A549 (cell line): ENCODE data around the gene ADCY2.

ENCODE experiments used
- KDM1A ChIP-seq: fragments of 200-600 bp; sonication (generic); IDR thresholded peaks from 2 replicates; pipeline ENCODE4 v1.6.1; 2016; ENCODE audit warnings: low read depth, mild to moderate bottlenecking
- MAFK ChIP-seq: fragments of 450-650 bp; IDR thresholded peaks from 2 replicates; pipeline ENCODE4 v1.6.1; 2014; ENCODE audit not compliant: partially characterized antibody
- MAZ ChIP-seq: fragments of 150-350 bp; IDR thresholded peaks from 2 replicates; pipeline ENCODE4 v1.6.1; 2014; ENCODE audit warnings: antibody characterized with exemption, low read depth, low read length, borderline replicate concordance
- MYC ChIP-seq: IDR thresholded peaks from 2 replicates; pipeline ENCODE4 v1.6.1; 2012; ENCODE audit warnings: mild to moderate bottlenecking, inconsistent platforms, low read length, improper control_type of control experiment, borderline replicate concordance
- POLR2A ChIP-seq: IDR thresholded peaks from 2 replicates; pipeline ENCODE4 v1.6.1; 2012; ENCODE audit warnings: mild to moderate bottlenecking, low read length
- POLR2AphosphoS2 ChIP-seq: conservative IDR thresholded peaks from 2 replicates; pipeline ENCODE4 v1.6.1; 2012; ENCODE audit warnings: low read length, improper control_type of control experiment, inconsistent platforms
- SREBF2 ChIP-seq: fragments of 450-650 bp; IDR thresholded peaks from 2 replicates; pipeline ENCODE4 v1.6.1; 2014; ENCODE audit warnings: mild to moderate bottlenecking, moderate library complexity
- TF ChIP-seq, protein P1 (sequence below): fragments of >200 bp; sonication (Bioruptor Twin); formaldehyde crosslinking; IDR thresholded peaks from 3 replicates; pipeline ENCODE4 v1.5.1; 2016
- TF ChIP-seq, protein P2 (sequence below): fragments of 450-650 bp; IDR thresholded peaks from 2 replicates; pipeline ENCODE4 v1.6.1; 2014; ENCODE audit warnings: antibody characterized with exemption
- TF ChIP-seq, protein P3 (sequence below): IDR thresholded peaks from 2 replicates; pipeline ENCODE4 v1.6.1; 2012
- TF ChIP-seq, protein P4 (sequence below): fragments of 200-600 bp; sonication (generic); IDR thresholded peaks from 2 replicates; pipeline ENCODE4 v1.6.1; 2016; ENCODE audit warnings: antibody characterized with exemption, mild to moderate bottlenecking, moderate library complexity

DNA sequence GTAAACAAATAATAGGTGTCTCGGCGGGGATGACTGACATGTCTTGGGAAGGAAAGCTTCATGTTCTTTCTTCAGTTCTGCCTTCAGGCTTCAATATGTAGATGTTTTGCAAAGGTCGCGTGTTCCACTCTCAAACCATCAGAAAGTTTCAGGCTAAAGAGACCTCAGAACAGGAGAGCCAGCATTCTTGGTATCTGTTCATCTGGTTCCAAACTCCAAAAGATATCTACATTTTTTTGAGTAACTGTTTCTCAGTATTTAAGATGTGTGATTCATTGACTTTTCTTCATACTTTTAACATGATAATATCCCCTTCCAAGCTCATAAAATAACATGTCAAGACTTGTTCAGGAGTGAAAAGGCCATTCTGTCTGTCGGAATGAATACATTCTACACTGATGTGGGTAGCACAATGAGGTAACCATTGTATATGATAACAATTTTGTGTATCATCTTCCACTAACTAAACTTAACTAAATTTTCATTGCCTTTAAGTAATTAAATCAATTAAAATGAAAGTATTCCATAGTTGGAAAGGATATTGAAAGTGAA, 271.4 kb downstream of the ADCY2 start:
- TF ChIP-seq, protein P1, sequence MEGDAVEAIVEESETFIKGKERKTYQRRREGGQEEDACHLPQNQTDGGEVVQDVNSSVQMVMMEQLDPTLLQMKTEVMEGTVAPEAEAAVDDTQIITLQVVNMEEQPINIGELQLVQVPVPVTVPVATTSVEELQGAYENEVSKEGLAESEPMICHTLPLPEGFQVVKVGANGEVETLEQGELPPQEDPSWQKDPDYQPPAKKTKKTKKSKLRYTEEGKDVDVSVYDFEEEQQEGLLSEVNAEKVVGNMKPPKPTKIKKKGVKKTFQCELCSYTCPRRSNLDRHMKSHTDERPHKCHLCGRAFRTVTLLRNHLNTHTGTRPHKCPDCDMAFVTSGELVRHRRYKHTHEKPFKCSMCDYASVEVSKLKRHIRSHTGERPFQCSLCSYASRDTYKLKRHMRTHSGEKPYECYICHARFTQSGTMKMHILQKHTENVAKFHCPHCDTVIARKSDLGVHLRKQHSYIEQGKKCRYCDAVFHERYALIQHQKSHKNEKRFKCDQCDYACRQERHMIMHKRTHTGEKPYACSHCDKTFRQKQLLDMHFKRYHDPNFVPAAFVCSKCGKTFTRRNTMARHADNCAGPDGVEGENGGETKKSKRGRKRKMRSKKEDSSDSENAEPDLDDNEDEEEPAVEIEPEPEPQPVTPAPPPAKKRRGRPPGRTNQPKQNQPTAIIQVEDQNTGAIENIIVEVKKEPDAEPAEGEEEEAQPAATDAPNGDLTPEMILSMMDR, result no peak
- TF ChIP-seq, protein P2, sequence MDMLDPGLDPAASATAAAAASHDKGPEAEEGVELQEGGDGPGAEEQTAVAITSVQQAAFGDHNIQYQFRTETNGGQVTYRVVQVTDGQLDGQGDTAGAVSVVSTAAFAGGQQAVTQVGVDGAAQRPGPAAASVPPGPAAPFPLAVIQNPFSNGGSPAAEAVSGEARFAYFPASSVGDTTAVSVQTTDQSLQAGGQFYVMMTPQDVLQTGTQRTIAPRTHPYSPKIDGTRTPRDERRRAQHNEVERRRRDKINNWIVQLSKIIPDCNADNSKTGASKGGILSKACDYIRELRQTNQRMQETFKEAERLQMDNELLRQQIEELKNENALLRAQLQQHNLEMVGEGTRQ, result no peak
- TF ChIP-seq POLR2AphosphoS2, result no peak
- TF ChIP-seq POLR2A, result no peak
- no peak for TF ChIP-seq KDM1A
- TF ChIP-seq, protein P3, sequence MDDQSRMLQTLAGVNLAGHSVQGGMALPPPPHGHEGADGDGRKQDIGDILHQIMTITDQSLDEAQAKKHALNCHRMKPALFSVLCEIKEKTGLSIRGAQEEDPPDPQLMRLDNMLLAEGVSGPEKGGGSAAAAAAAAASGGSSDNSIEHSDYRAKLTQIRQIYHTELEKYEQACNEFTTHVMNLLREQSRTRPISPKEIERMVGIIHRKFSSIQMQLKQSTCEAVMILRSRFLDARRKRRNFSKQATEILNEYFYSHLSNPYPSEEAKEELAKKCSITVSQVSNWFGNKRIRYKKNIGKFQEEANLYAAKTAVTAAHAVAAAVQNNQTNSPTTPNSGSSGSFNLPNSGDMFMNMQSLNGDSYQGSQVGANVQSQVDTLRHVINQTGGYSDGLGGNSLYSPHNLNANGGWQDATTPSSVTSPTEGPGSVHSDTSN, result no peak
- no peak for TF ChIP-seq SREBF2
- TF ChIP-seq, protein P4, sequence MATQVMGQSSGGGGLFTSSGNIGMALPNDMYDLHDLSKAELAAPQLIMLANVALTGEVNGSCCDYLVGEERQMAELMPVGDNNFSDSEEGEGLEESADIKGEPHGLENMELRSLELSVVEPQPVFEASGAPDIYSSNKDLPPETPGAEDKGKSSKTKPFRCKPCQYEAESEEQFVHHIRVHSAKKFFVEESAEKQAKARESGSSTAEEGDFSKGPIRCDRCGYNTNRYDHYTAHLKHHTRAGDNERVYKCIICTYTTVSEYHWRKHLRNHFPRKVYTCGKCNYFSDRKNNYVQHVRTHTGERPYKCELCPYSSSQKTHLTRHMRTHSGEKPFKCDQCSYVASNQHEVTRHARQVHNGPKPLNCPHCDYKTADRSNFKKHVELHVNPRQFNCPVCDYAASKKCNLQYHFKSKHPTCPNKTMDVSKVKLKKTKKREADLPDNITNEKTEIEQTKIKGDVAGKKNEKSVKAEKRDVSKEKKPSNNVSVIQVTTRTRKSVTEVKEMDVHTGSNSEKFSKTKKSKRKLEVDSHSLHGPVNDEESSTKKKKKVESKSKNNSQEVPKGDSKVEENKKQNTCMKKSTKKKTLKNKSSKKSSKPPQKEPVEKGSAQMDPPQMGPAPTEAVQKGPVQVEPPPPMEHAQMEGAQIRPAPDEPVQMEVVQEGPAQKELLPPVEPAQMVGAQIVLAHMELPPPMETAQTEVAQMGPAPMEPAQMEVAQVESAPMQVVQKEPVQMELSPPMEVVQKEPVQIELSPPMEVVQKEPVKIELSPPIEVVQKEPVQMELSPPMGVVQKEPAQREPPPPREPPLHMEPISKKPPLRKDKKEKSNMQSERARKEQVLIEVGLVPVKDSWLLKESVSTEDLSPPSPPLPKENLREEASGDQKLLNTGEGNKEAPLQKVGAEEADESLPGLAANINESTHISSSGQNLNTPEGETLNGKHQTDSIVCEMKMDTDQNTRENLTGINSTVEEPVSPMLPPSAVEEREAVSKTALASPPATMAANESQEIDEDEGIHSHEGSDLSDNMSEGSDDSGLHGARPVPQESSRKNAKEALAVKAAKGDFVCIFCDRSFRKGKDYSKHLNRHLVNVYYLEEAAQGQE, result no peak
- no peak for TF ChIP-seq MAFK
- no peak for TF ChIP-seq MYC
- no peak for TF ChIP-seq MAZ
